Mesodermal cell (in vitro differentiated cells): Measurements from ENCODE around the gene HEATR5A.
"Not testable (repeated sequence)": the region's sequence is repeated elsewhere in the genome, so short reads cannot be mapped to it uniquely, and the experiment has no call there.

Experiments
- H3K27ac ChIP-seq: 2 replicates; pipeline ENCODE4 v1.7.0; 2013; ENCODE audit warnings: mild to moderate bottlenecking, low read depth, low read length, moderate library complexity; ENCODE audit not compliant: severe bottlenecking
- H3K36me3 ChIP-seq: 2 replicates; pipeline ENCODE4 v1.7.1; 2013; ENCODE audit warnings: mild to moderate bottlenecking, low read length, moderate library complexity; ENCODE audit not compliant: control insufficient read depth, insufficient read depth
- H3K4me1 ChIP-seq: one replicate; pipeline ENCODE4 v1.7.1; 2013; ENCODE audit warnings: mild to moderate bottlenecking, low read length; ENCODE audit not compliant: insufficient read depth, control insufficient read depth, poor library complexity, severe bottlenecking
- H3K4me3 ChIP-seq: 2 replicates; pipeline ENCODE4 v1.7.0; 2013; ENCODE audit warnings: low read length, control low read depth, mild to moderate bottlenecking; ENCODE audit not compliant: insufficient read depth, poor library complexity, severe bottlenecking; ENCODE audit errors: extremely low read depth
- H3K9me3 ChIP-seq: 2 replicates; pipeline ENCODE4 v1.7.1; 2013; ENCODE audit warnings: mild to moderate bottlenecking, low read length, moderate library complexity; ENCODE audit not compliant: control insufficient read depth
- WGBS, 2 experiments: methylation state at CpG; one replicate each; pipeline ENCODE4 v1.1.5; 2013; ENCODE audit warnings: missing lambda C conversion rate in 2 of 2; ENCODE audit not compliant: insufficient coverage in 2 of 2; 5-methylcytosine and 5-hydroxymethylcytosine counted together

The HEATR5A gene

GRCh38 chr14:31266437-31267331 is 153.7 kb downstream of the HEATR5A start:
- Histone ChIP-seq H3K9me3 (peaks cover 16% of the 10 kb centered on the region), H3K36me3 (no peaks in the 10 kb centered on the region), H3K4me1 (peaks cover 5% of the 10 kb centered on the region), H3K4me3 (no peak overlapping the region), H3K27ac (no peak overlapping the region)
- WGBS, 2 experiments, result 96 to 100% methylated on average over 2 to 9 of the region's 13 CpGs

- peaks cover 5% of the 10 kb centered on the region for H3K4me1 ChIP-seq
- H3K9me3 ChIP-seq, result peaks cover 16% of the 10 kb centered on the region
- H3K27ac ChIP-seq, result no peak overlapping the region
- no peaks in the 10 kb centered on the region for H3K36me3 ChIP-seq
- H3K4me3 ChIP-seq, result no peak overlapping the region
- 90% methylated on average over 5 of the region's 8 CpGs for WGBS, 2 experiments
Measured at GRCh38 chr14:31265701-31266398, 154.5 kb downstream of the HEATR5A start.

GRCh38 chr14:31263485-31264133 is 156.7 kb downstream of the HEATR5A start:
- H3K27ac ChIP-seq, result no peak overlapping the region
- H3K36me3 ChIP-seq, result no peaks in the 10 kb centered on the region
- peaks cover 5% of the 10 kb centered on the region for H3K4me1 ChIP-seq
- no peak overlapping the region for H3K4me3 ChIP-seq
- WGBS, 2 experiments, result 71 to 100% methylated on average over 1 of the region's 2 CpGs
- H3K9me3 ChIP-seq, result no peaks in the 10 kb centered on the region

GRCh38 chr14:31261859-31262731 is 158.3 kb downstream of the HEATR5A start:
- Histone ChIP-seq H3K36me3 (no peaks in the 10 kb centered on the region), H3K27ac (no peak overlapping the region), H3K4me1 (peaks cover 5% of the 10 kb centered on the region), H3K9me3 (no peaks in the 10 kb centered on the region), H3K4me3 (no peak overlapping the region)
- 71 to 87% methylated on average over 2 of the region's 6 CpGs for WGBS, 2 experiments

- Histone ChIP-seq H3K4me3 (no peak overlapping the region), H3K36me3 (no peaks in the 10 kb centered on the region), H3K4me1 (peaks cover 5% of the 10 kb centered on the region), H3K9me3 (no peaks in the 10 kb centered on the region), H3K27ac (no peak overlapping the region)
- WGBS, 2 experiments, result 86 to 88% methylated on average over 1 of the region's 3 CpGs
Measured at GRCh38 chr14:31261523-31261858, 158.9 kb downstream of the HEATR5A start.

GRCh38 chr14:31259040-31259435 is 161.3 kb downstream of the HEATR5A start:
- not testable (repeated sequence) for H3K9me3 ChIP-seq, H3K27ac ChIP-seq, H3K4me3 ChIP-seq, H3K36me3 ChIP-seq, H3K4me1 ChIP-seq
- WGBS, 2 experiments, result 83 to 100% methylated on average over 1 of the region's 4 CpGs

GRCh38 chr14:31258427-31259039 is 161.8 kb downstream of the HEATR5A start:
- WGBS, 2 experiments, result 100% methylated on average over 1 of the region's 3 CpGs; no CpG with 5 or more reads in 1 of the 2 experiments
- no peaks in the 10 kb centered on the region for H3K4me1 ChIP-seq
- no peaks in the 10 kb centered on the region for H3K9me3 ChIP-seq
- H3K4me3 ChIP-seq, result no peak overlapping the region
- H3K36me3 ChIP-seq, result no peaks in the 10 kb centered on the region
- H3K27ac ChIP-seq, result no peak overlapping the region

GRCh38 chr14:31257554-31258426 is 162.6 kb downstream of the HEATR5A start:
- H3K4me1 ChIP-seq, H3K9me3 ChIP-seq, H3K4me3 ChIP-seq, H3K27ac ChIP-seq, H3K36me3 ChIP-seq: not testable (repeated sequence)
- WGBS, 2 experiments, result 78 to 84% methylated on average over 10 to 12 of the region's 17 CpGs

GRCh38 chr14:31257244-31257553 is 163.2 kb downstream of the HEATR5A start:
- Histone ChIP-seq H3K4me1 (no peaks in the 10 kb centered on the region), H3K4me3 (no peak overlapping the region), H3K9me3 (no peaks in the 10 kb centered on the region), H3K27ac (no peak overlapping the region), H3K36me3 (no peaks in the 10 kb centered on the region)
- no CpG with 5 or more reads among the region's 1 CpG for WGBS, 2 experiments
